HFF-Myc (cell line): Measurements from ENCODE around the gene ZBTB42.

Experiments
- DNase-seq: peaks from one replicate; pipeline ENCODE4 v3.0.0-alpha.2; 2011; ENCODE audit warnings: low read depth; ENCODE audit errors: extremely low read depth
- H3K4me3 ChIP-seq: replicated peaks from 2 replicates; pipeline ENCODE4 v1.5.1; 2011; ENCODE audit warnings: low read depth, mild to moderate bottlenecking, control low read depth, low read length
- CTCF ChIP-seq: IDR thresholded peaks from 2 replicates; pipeline ENCODE4 v1.5.1; 2012; ENCODE audit warnings: mild to moderate bottlenecking, low read depth, low read length, control low read depth; ENCODE audit errors: missing control alignments

The ZBTB42 gene

GRCh38 chr14:104841730-104842129 is 40.8 kb downstream of the ZBTB42 start:
- no peak overlapping the region for H3K4me3 ChIP-seq
- TF ChIP-seq CTCF: no peak
- DNase-seq: no peak

- no peak for TF ChIP-seq CTCF
- no peak overlapping the region for H3K4me3 ChIP-seq
- no peak for DNase-seq
Measured at GRCh38 chr14:104843006-104843405, 42.1 kb downstream of the ZBTB42 start.

- TF ChIP-seq CTCF: no peak
- H3K4me3 ChIP-seq: no peak overlapping the region
- DNase-seq: no peak
Measured at GRCh38 chr14:104843442-104844305, 42.8 kb downstream of the ZBTB42 start.

- no peak for TF ChIP-seq CTCF
- H3K4me3 ChIP-seq: no peak overlapping the region
- no peak for DNase-seq
Measured at GRCh38 chr14:104844306-104845032, 43.6 kb downstream of the ZBTB42 start.

GRCh38 chr14:104845033-104845666 is 44.2 kb downstream of the ZBTB42 start:
- no peak for TF ChIP-seq CTCF
- no peak for DNase-seq
- no peak overlapping the region for H3K4me3 ChIP-seq

GRCh38 chr14:104845834-104846441 is 45.0 kb downstream of the ZBTB42 start:
- DNase-seq: no peak
- TF ChIP-seq CTCF: no peak
- H3K4me3 ChIP-seq: no peak overlapping the region
